K562 (cell line): ENCODE data around the gene GSKIP. TPM values are rescaled to one million over a fixed set of nuclear protein-coding genes. Genes with fewer than 3 reads are reported as not detected.

Experiments
- ATAC-seq: fragments of 200-7000 bp; cut with Tn5 transposase; 3 replicates; pipeline ENCODE4 v1.9.1; 2020; ENCODE audit warnings: moderate library complexity
- BruUV-seq: library from RNA; stranded (reverse); fragments of 400-500 nt; replicated peaks from 2 replicates; lab custom pipeline; 2021; lab: Mats Ljungman, UMichigan
- CTCF ChIA-PET: fragments of 300-600 bp; formaldehyde crosslinking; extraction: SDS; loops from one replicate; lab custom pipeline; 2021; ENCODE audit warnings: low intra/inter-chr PET ratio; lab: Yijun Ruan, JAX
- POLR2A ChIA-PET: fragments of 300-600, 350-650 bp; sonication (Branson Sonifier 250); formaldehyde crosslinking; extraction: SDS; loops from one replicate; lab custom pipeline; 2021; ENCODE audit warnings: antibody characterized with exemption, inconsistent platforms; lab: Yijun Ruan, JAX
- DNase-seq, 4 experiments: peaks; one replicate each; pipeline versions ENCODE4 v3.0.0 to v3.0.0-alpha.2; 2011 to 2018; ENCODE audit warnings: low spot score in 3 of 4, mixed read lengths in 3 of 4; ENCODE audit errors: extremely low read depth in 1 of 4
- FAIRE-seq: peaks from 2 replicates; lab custom pipeline; 2011; peaks lifted over from hg19 to GRCh38; lab: Jason Lieb, UNC
- H2AFZ ChIP-seq: 2 replicates; pipeline ENCODE4 v1.6.0; 2011; ENCODE audit warnings: low read depth, low read length, control low read depth, inconsistent platforms
- H3K27ac ChIP-seq: fragments of 200-600 bp; 3 replicates; pipeline ENCODE4 v1.8.0; 2011; ENCODE audit warnings: low read depth, mild to moderate bottlenecking, control low read depth, inconsistent platforms, low read length, moderate library complexity, mixed read lengths; ENCODE audit errors: extremely low read depth
- H3K27me3 ChIP-seq, 2 experiments: fragments of 300-600 bp in 1 of 2; 2 replicates in 1 of 2; 3 replicates in 1 of 2; pipeline versions ENCODE4 v1.6.0 to v1.8.0; 2011; ENCODE audit warnings: inconsistent platforms in 2 of 2, low read length in 2 of 2, mild to moderate bottlenecking in 1 of 2, mixed read lengths in 1 of 2, moderate library complexity in 1 of 2; ENCODE audit not compliant: control insufficient read depth in 2 of 2, insufficient read depth in 2 of 2
- H3K36me3 ChIP-seq: fragments of 300-600 bp; 3 replicates; pipeline ENCODE4 v1.8.0; 2011; ENCODE audit warnings: mild to moderate bottlenecking, low read length, inconsistent platforms; ENCODE audit not compliant: control insufficient read depth, insufficient read depth
- H3K4me1 ChIP-seq, 2 experiments: fragments of 200-600 bp in 1 of 2; replicated peaks in 1 of 2; 2 replicates in 1 of 2; 3 replicates in 1 of 2; pipeline versions ENCODE4 v1.5.1 to v1.8.0; 2011; ENCODE audit warnings: inconsistent platforms in 2 of 2, low read length in 2 of 2, mild to moderate bottlenecking in 1 of 2, mixed read lengths in 1 of 2, moderate library complexity in 1 of 2; ENCODE audit not compliant: control insufficient read depth in 2 of 2, insufficient read depth in 2 of 2
- H3K4me2 ChIP-seq: 2 replicates; pipeline ENCODE4 v1.6.1; 2011; ENCODE audit warnings: low read length, control low read depth, inconsistent platforms, mixed read lengths; ENCODE audit not compliant: insufficient read depth
- H3K4me3 ChIP-seq: fragments of 200-600 bp; sonication (generic), shearing (Covaris generic); 2 replicates; pipeline ENCODE4 v1.5.1; 2016; ENCODE audit warnings: control low read depth, inconsistent platforms
- H3K79me2 ChIP-seq: fragments of 200-600 bp; 3 replicates; pipeline ENCODE4 v1.8.0; 2011; ENCODE audit warnings: low read length, inconsistent platforms; ENCODE audit not compliant: control insufficient read depth, insufficient read depth
- H3K9ac ChIP-seq, 2 experiments: 2 replicates each; pipeline versions ENCODE4 v1.6.0 to v1.6.1; 2011; ENCODE audit warnings: low read depth in 2 of 2, low read length in 2 of 2, control low read depth in 1 of 2, inconsistent platforms in 1 of 2, mild to moderate bottlenecking in 1 of 2, mixed read lengths in 1 of 2; ENCODE audit not compliant: insufficient read depth in 1 of 2
- H3K9me1 ChIP-seq: one replicate; pipeline ENCODE4 v1.6.0; 2011; ENCODE audit warnings: inconsistent platforms, mild to moderate bottlenecking, low read length, moderate library complexity; ENCODE audit not compliant: control insufficient read depth, insufficient read depth
- H3K9me3 ChIP-seq: replicated peaks from 2 replicates; pipeline ENCODE4 v1.5.1; 2011; ENCODE audit warnings: low read depth, low read length, inconsistent platforms; ENCODE audit not compliant: control insufficient read depth, insufficient read depth
- H4K20me1 ChIP-seq: replicated peaks from 2 replicates; pipeline ENCODE4 v1.6.1; 2011; ENCODE audit warnings: low read length, inconsistent platforms, mixed read lengths; ENCODE audit not compliant: control insufficient read depth, insufficient read depth
- CBX5 ChIP-seq: IDR thresholded peaks from 2 replicates; pipeline ENCODE4 v1.6.1; 2014; ENCODE audit warnings: low read depth, borderline replicate concordance
- COPS2 ChIP-seq: fragments of 450-650 bp; conservative IDR thresholded peaks from 2 replicates; pipeline ENCODE4 v1.6.1; 2016; ENCODE audit warnings: mild to moderate bottlenecking, moderate library complexity
- CTCFL ChIP-seq: IDR thresholded peaks from 2 replicates; pipeline ENCODE4 v1.6.1; 2011; ENCODE audit warnings: borderline replicate concordance, low read depth, mild to moderate bottlenecking, moderate library complexity, low read length; ENCODE audit not compliant: insufficient read depth, poor library complexity, severe bottlenecking
- NCOA1 ChIP-seq: fragments of 450-650 bp; IDR thresholded peaks from 2 replicates; pipeline ENCODE4 v1.6.1; 2016; ENCODE audit warnings: low read depth
- RNF2 ChIP-seq: sonication (generic); IDR thresholded peaks from 2 replicates; pipeline ENCODE4 v1.6.1; 2016
- U2AF2 ChIP-seq: fragments of 200-400 bp; formaldehyde crosslinking; optimal IDR thresholded peaks from 2 replicates; pipeline ENCODE3; 2017; ENCODE audit warnings: low read depth, mild to moderate bottlenecking, low read length
- ZNF408 ChIP-seq: fragments of 250-450 bp; sonication (Bioruptor Pico); IDR thresholded peaks from 2 replicates; pipeline ENCODE4 v1.4.0; 2020; ENCODE audit warnings: low read depth, mild to moderate bottlenecking, moderate library complexity
- ZNF586 ChIP-seq: fragments of 450-650 bp; formaldehyde crosslinking; conservative IDR thresholded peaks from 2 replicates; pipeline ENCODE4 v1.4.0; 2020; ENCODE audit warnings: mild to moderate bottlenecking, moderate library complexity
- ZNF699 ChIP-seq: fragments of 250-450 bp; sonication (Bioruptor Pico); IDR thresholded peaks from 2 replicates; pipeline ENCODE4 v1.8.0; 2021; ENCODE audit warnings: mild to moderate bottlenecking, moderate library complexity; ENCODE audit not compliant: insufficient replicate concordance
- ZNF717 ChIP-seq: fragments of 250-450 bp; sonication (Bioruptor Pico); IDR thresholded peaks from 2 replicates; pipeline ENCODE4 v1.5.0; 2021
- WGBS: fragments of 100-300 bp; shearing (Covaris generic); methylation state at CpG from one replicate; pipeline ENCODE4 v1.1.6; 2016; ENCODE audit warnings: low coverage, mixed read lengths; ENCODE audit not compliant: insufficient coverage; ENCODE audit errors: missing lambda C conversion rate; 5-methylcytosine and 5-hydroxymethylcytosine counted together
- in situ Hi-C: fragments of 300-500 bp; cut with MboI; formaldehyde crosslinking; loops from 4 replicates; pipeline ENCODE4 v1.15.0; 2018; ENCODE audit warnings: inconsistent platforms, mixed read lengths
- intact Hi-C: fragments of 100-400 bp; cut with micrococcal nuclease; formaldehyde crosslinking; loops from 2 replicates; pipeline ENCODE4 v1.14.2; 2022
- polyA plus RNA-seq, 8 experiments: library from polyadenylated mRNA; depleted of rRNA in 4 of 8; stranded (reverse) in 5 of 8; unstranded in 3 of 8; fragments of >200 nt; fragmentation: Nextera tagmentation in 2 of 8; fragmentation: Illumina TruSeq in 1 of 8; extraction: Ambion mirVana in 2 of 8; extraction: Trizol in 1 of 8; gene quantifications; 2 replicates each; pipeline versions ENCODE4 v1.2.1 to v1.2.3, GENCODE V29; 2011 to 2014; ENCODE audit warnings: inconsistent platforms in 1 of 8, missing spikeins in 1 of 8
- total RNA-seq, 7 experiments: library from RNA; depleted of rRNA in 6 of 7; stranded (reverse); fragments of >200 nt in 6 of 7; fragmentation: Illumina TruSeq in 2 of 7; extraction: Trizol in 2 of 7; gene quantifications; 2 replicates each; pipeline versions ENCODE4 v1.2.1 to v1.2.3, GENCODE V29; 2011 to 2021; ENCODE audit warnings: low replicate concordance in 1 of 7
- TF ChIP-seq, protein P1 (sequence below): sonication (generic); formaldehyde crosslinking; IDR thresholded peaks from 2 replicates; pipeline ENCODE4 v1.8.0; 2023; ENCODE audit warnings: missing genetic modification reagents, mild to moderate bottlenecking, borderline replicate concordance
- TF ChIP-seq, protein P2 (sequence below): sonication (generic); formaldehyde crosslinking; IDR thresholded peaks from 2 replicates; pipeline ENCODE4 v1.5.0; 2020; ENCODE audit warnings: missing genetic modification reagents
- TF ChIP-seq, protein P3 (sequence below): sonication (generic); formaldehyde crosslinking; IDR thresholded peaks from 2 replicates; pipeline ENCODE4 v1.8.1; 2022; ENCODE audit warnings: missing genetic modification reagents

Gene GSKIP
- total and polyA plus RNA-seq, 9 of the 15 experiments (the other 6 are each of a cell fraction or from before 2014, with no cell fraction given) = 12.9 to 58.9 (median 22.2) TPM

- Histone ChIP-seq H4K20me1 (no peaks in the 10 kb centered on the region), H3K4me3 (no peak overlapping the region), H3K27me3 (no peaks in the 10 kb centered on the region), H3K9me1 (no peaks in the 10 kb centered on the region), H3K36me3 (peaks cover 30% of the 10 kb centered on the region), H3K79me2 (no peaks in the 10 kb centered on the region), H2AFZ (no peak overlapping the region), H3K9me3 (no peaks in the 10 kb centered on the region), H3K9ac (no peak overlapping the region; a peak in 1 of 4 replicates), H3K27ac (no peak overlapping the region), H3K4me2 (no peak overlapping the region), H3K4me1 (no peaks in the 10 kb centered on the region)
- 57% methylated on average over 3 of the region's 3 CpGs for WGBS
- in situ Hi-C loops (no loop called here), intact Hi-C loops (no loop called here)
- ATAC-seq (no peak), DNase-seq (no peak), FAIRE-seq (no peak)
- ChIA-PET CTCF (no interaction called here), POLR2A (no interaction called here)
- TF ChIP-seq, protein P1, sequence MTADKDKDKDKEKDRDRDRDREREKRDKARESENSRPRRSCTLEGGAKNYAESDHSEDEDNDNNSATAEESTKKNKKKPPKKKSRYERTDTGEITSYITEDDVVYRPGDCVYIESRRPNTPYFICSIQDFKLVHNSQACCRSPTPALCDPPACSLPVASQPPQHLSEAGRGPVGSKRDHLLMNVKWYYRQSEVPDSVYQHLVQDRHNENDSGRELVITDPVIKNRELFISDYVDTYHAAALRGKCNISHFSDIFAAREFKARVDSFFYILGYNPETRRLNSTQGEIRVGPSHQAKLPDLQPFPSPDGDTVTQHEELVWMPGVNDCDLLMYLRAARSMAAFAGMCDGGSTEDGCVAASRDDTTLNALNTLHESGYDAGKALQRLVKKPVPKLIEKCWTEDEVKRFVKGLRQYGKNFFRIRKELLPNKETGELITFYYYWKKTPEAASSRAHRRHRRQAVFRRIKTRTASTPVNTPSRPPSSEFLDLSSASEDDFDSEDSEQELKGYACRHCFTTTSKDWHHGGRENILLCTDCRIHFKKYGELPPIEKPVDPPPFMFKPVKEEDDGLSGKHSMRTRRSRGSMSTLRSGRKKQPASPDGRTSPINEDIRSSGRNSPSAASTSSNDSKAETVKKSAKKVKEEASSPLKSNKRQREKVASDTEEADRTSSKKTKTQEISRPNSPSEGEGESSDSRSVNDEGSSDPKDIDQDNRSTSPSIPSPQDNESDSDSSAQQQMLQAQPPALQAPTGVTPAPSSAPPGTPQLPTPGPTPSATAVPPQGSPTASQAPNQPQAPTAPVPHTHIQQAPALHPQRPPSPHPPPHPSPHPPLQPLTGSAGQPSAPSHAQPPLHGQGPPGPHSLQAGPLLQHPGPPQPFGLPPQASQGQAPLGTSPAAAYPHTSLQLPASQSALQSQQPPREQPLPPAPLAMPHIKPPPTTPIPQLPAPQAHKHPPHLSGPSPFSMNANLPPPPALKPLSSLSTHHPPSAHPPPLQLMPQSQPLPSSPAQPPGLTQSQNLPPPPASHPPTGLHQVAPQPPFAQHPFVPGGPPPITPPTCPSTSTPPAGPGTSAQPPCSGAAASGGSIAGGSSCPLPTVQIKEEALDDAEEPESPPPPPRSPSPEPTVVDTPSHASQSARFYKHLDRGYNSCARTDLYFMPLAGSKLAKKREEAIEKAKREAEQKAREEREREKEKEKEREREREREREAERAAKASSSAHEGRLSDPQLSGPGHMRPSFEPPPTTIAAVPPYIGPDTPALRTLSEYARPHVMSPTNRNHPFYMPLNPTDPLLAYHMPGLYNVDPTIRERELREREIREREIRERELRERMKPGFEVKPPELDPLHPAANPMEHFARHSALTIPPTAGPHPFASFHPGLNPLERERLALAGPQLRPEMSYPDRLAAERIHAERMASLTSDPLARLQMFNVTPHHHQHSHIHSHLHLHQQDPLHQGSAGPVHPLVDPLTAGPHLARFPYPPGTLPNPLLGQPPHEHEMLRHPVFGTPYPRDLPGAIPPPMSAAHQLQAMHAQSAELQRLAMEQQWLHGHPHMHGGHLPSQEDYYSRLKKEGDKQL (CRISPR knock-in tag) = no peak
- TF ChIP-seq CBX5 = no peak
- no peak for TF ChIP-seq CTCFL
- TF ChIP-seq COPS2 = no peak
- TF ChIP-seq, protein P2, sequence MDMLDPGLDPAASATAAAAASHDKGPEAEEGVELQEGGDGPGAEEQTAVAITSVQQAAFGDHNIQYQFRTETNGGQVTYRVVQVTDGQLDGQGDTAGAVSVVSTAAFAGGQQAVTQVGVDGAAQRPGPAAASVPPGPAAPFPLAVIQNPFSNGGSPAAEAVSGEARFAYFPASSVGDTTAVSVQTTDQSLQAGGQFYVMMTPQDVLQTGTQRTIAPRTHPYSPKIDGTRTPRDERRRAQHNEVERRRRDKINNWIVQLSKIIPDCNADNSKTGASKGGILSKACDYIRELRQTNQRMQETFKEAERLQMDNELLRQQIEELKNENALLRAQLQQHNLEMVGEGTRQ (CRISPR knock-in tag) = no peak
- no peak for TF ChIP-seq RNF2
- no peak for TF ChIP-seq ZNF717
- TF ChIP-seq U2AF2 = no peak
- no peak for TF ChIP-seq ZNF408 (CRISPR knock-in tag)
- TF ChIP-seq ZNF699 (CRISPR knock-in tag) = no peak
- no peak for TF ChIP-seq ZNF586 (CRISPR knock-in tag)
- TF ChIP-seq NCOA1 = no peak
- TF ChIP-seq, protein P3, sequence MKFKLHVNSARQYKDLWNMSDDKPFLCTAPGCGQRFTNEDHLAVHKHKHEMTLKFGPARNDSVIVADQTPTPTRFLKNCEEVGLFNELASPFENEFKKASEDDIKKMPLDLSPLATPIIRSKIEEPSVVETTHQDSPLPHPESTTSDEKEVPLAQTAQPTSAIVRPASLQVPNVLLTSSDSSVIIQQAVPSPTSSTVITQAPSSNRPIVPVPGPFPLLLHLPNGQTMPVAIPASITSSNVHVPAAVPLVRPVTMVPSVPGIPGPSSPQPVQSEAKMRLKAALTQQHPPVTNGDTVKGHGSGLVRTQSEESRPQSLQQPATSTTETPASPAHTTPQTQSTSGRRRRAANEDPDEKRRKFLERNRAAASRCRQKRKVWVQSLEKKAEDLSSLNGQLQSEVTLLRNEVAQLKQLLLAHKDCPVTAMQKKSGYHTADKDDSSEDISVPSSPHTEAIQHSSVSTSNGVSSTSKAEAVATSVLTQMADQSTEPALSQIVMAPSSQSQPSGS (CRISPR knock-in tag) = no peak
- BruUV-seq = no TSS peak
Observed at GRCh38 chr14:96380735-96381134, 17.4 kb downstream of the GSKIP start.
